Keratinocyte (primary cell): Measurements from ENCODE around the gene FGF4. TPM values are rescaled to one million over a fixed set of nuclear protein-coding genes. Genes with fewer than 3 reads are reported as not detected.

Experiments
- DNase-seq: peaks from one replicate; pipeline ENCODE4 v3.0.0-alpha.2; 2011; ENCODE audit warnings: low read depth, missing footprints, low spot score
- FAIRE-seq: peaks from 2 replicates; lab custom pipeline; 2011; peaks lifted over from hg19 to GRCh38; lab: Jason Lieb, UNC
- H2AFZ ChIP-seq: 2 replicates; pipeline ENCODE4 v1.6.0; 2012; ENCODE audit warnings: low read length, control low read depth, inconsistent platforms; ENCODE audit not compliant: control insufficient read depth
- H3K27ac ChIP-seq: 2 replicates; pipeline ENCODE4 v1.5.1; 2011; ENCODE audit warnings: low read length; ENCODE audit not compliant: control insufficient read depth, insufficient read depth
- H3K27me3 ChIP-seq: 3 replicates; pipeline ENCODE4 v1.6.0; 2011; ENCODE audit warnings: low read length; ENCODE audit not compliant: control insufficient read depth, insufficient read depth; ENCODE audit errors: extremely low read depth
- H3K36me3 ChIP-seq, 2 experiments: 2 replicates in 1 of 2; 3 replicates in 1 of 2; pipeline ENCODE4 v1.5.1; 2011; ENCODE audit warnings: low read length in 2 of 2, mild to moderate bottlenecking in 1 of 2; ENCODE audit not compliant: control insufficient read depth in 2 of 2, insufficient read depth in 2 of 2; ENCODE audit errors: extremely low read depth in 1 of 2
- H3K4me1 ChIP-seq: 3 replicates; pipeline ENCODE4 v1.5.1; 2011; ENCODE audit warnings: low read length; ENCODE audit not compliant: control insufficient read depth, insufficient read depth; ENCODE audit errors: extremely low read depth
- H3K4me2 ChIP-seq: 3 replicates; pipeline ENCODE4 v1.6.0; 2011; ENCODE audit warnings: low read depth, low read length; ENCODE audit not compliant: control insufficient read depth, insufficient read depth; ENCODE audit errors: extremely low read depth
- H3K4me3 ChIP-seq, 3 experiments: fragments of 200-600 bp in 1 of 3; sonication (generic) in 1 of 3; 2 replicates in 2 of 3; 3 replicates in 1 of 3; pipeline ENCODE4 v1.5.1; 2011 to 2016; ENCODE audit warnings: low read length in 3 of 3, mild to moderate bottlenecking in 3 of 3, control low read depth in 2 of 3, inconsistent platforms in 1 of 3, low read depth in 1 of 3, mixed read lengths in 1 of 3, mixed run types in 1 of 3, moderate library complexity in 1 of 3; ENCODE audit not compliant: control insufficient read depth in 2 of 3, insufficient read depth in 2 of 3; ENCODE audit errors: extremely low read depth in 1 of 3
- H3K79me2 ChIP-seq: 2 replicates; pipeline ENCODE4 v1.6.0; 2012; ENCODE audit warnings: low read length; ENCODE audit not compliant: control insufficient read depth, insufficient read depth
- H3K9ac ChIP-seq: 3 replicates; pipeline ENCODE4 v1.6.0; 2011; ENCODE audit warnings: low read length; ENCODE audit not compliant: control insufficient read depth, insufficient read depth; ENCODE audit errors: extremely low read depth
- H3K9me1 ChIP-seq: 3 replicates; pipeline ENCODE4 v1.6.0; 2011; ENCODE audit warnings: low read length; ENCODE audit not compliant: control insufficient read depth, insufficient read depth; ENCODE audit errors: extremely low read depth
- H3K9me3 ChIP-seq: 2 replicates; pipeline ENCODE4 v1.5.1; 2012; ENCODE audit warnings: low read depth, low read length; ENCODE audit not compliant: control insufficient read depth
- H4K20me1 ChIP-seq: 3 replicates; pipeline ENCODE4 v1.6.0; 2011; ENCODE audit warnings: low read length; ENCODE audit not compliant: control insufficient read depth, insufficient read depth; ENCODE audit errors: extremely low read depth
- CTCF ChIP-seq, 3 experiments: IDR thresholded peaks in 1 of 3; conservative IDR thresholded peaks in 1 of 3; optimal IDR thresholded peaks in 1 of 3; 2 replicates in 2 of 3; 3 replicates in 1 of 3; pipeline versions ENCODE3 to v1.5.1; 2011; ENCODE audit warnings: low read length in 3 of 3, mild to moderate bottlenecking in 3 of 3, moderate library complexity in 2 of 3, control low read depth in 1 of 3, inconsistent platforms in 1 of 3; ENCODE audit not compliant: insufficient read depth in 2 of 3; ENCODE audit errors: extremely low read depth in 1 of 3
- EZH2 ChIP-seq: IDR thresholded peaks from one replicate; pipeline ENCODE4 v1.6.1; 2012; ENCODE audit warnings: inconsistent platforms, mild to moderate bottlenecking, low read length, moderate library complexity
- dilution Hi-C: fragments of 300-500 bp; cut with MboI; formaldehyde crosslinking; loops from one replicate; pipeline ENCODE4 v1.7.0; 2020; ENCODE audit warnings: low sequenced_read_pairs; ENCODE audit not compliant: extremely low pct_ligation_motif_present
- polyA plus RNA-seq, 5 experiments: library from polyadenylated mRNA; depleted of rRNA in 3 of 5; stranded (reverse) in 3 of 5; stranded (forward) in 1 of 5; unstranded in 1 of 5; fragments of >200 nt; gene quantifications; 1 replicate in 1 of 5; 2 replicates in 3 of 5; 3 replicates in 1 of 5; pipeline versions ENCODE4 v1.2.1 to v1.2.3, GENCODE V29; 2011 to 2012; ENCODE audit warnings: missing spikeins in 2 of 5, low read depth in 1 of 5, low replicate concordance in 1 of 5

The FGF4 gene
- polyA plus RNA-seq, 1 donor (not counting 4 experiments of a cell fraction or from before 2014, with no cell fraction given) = not detected

DNA sequence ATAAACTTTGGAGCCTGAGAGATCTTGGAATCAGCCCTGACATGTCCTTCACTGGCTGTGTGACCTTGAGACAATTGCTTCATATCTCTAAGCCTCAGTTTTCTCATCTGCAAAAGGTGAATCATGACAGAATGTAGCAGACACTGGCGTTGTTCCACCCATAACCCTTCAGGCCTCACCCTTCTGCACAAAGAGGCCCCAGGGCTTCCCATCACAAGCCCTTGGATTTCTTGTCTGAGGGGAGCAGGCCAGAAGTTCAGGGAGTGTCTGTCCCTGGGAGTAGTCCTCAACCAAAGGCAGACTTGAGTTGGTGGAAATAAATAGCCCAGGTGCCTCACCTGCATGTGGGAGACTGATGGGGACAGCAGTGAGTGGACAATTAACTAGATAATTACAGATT, 27.4 kb upstream of the FGF4 start:
- DNase-seq (no peak), FAIRE-seq (no peak)
- Histone ChIP-seq H3K4me3 (no peak overlapping the region), H4K20me1 (no peaks in the 10 kb centered on the region), H3K9me1 (no peaks in the 10 kb centered on the region), H3K27ac (no peak overlapping the region), H3K79me2 (no peaks in the 10 kb centered on the region), H3K9ac (no peak overlapping the region), H3K27me3 (peaks cover 9% of the 10 kb centered on the region), H2AFZ (no peak overlapping the region), H3K9me3 (no peaks in the 10 kb centered on the region), H3K4me1 (no peaks in the 10 kb centered on the region), H3K36me3 (no peaks in the 10 kb centered on the region), H3K4me2 (no peak overlapping the region)
- dilution Hi-C loops = no loop called here
- TF ChIP-seq CTCF (optimal IDR thresholded peaks at IDR 0.05 in 1 of 3, IDR thresholded peaks at IDR 0.05 in 1 of 3, conservative IDR thresholded peaks at IDR 0.05 in 1 of 3; ENCODE audit: extremely low read depth in 1 of 3, insufficient read depth in 2 of 3, low read length in 3 of 3) (no peak), EZH2 (no peak)

GRCh38 chr11:69801513-69802335, 26.6 kb upstream of the FGF4 start:
- Histone ChIP-seq H3K9me1 (no peaks in the 10 kb centered on the region), H3K27me3 (peaks cover 9% of the 10 kb centered on the region), H3K4me1 (no peaks in the 10 kb centered on the region), H2AFZ (no peak overlapping the region), H3K9ac (no peak overlapping the region), H4K20me1 (no peaks in the 10 kb centered on the region), H3K36me3 (no peaks in the 10 kb centered on the region), H3K4me2 (no peak overlapping the region), H3K79me2 (no peaks in the 10 kb centered on the region), H3K27ac (no peak overlapping the region), H3K4me3 (no peak overlapping the region), H3K9me3 (no peaks in the 10 kb centered on the region)
- FAIRE-seq (no peak), DNase-seq (no peak)
- dilution Hi-C loops = no loop called here
- TF ChIP-seq CTCF (optimal IDR thresholded peaks at IDR 0.05 in 1 of 3, IDR thresholded peaks at IDR 0.05 in 1 of 3, conservative IDR thresholded peaks at IDR 0.05 in 1 of 3; ENCODE audit: extremely low read depth in 1 of 3, insufficient read depth in 2 of 3, low read length in 3 of 3) (peak; percentile 71 to 91 (median 82)), EZH2 (no peak)
